Measurements from ENCODE around the gene LETM1. TPM values are rescaled to one million over a fixed set of nuclear protein-coding genes. Genes with fewer than 3 reads are reported as not detected.

The LETM1 gene
- total RNA-seq, 1 donor from 2014 or later = 60.3 TPM

DNA sequence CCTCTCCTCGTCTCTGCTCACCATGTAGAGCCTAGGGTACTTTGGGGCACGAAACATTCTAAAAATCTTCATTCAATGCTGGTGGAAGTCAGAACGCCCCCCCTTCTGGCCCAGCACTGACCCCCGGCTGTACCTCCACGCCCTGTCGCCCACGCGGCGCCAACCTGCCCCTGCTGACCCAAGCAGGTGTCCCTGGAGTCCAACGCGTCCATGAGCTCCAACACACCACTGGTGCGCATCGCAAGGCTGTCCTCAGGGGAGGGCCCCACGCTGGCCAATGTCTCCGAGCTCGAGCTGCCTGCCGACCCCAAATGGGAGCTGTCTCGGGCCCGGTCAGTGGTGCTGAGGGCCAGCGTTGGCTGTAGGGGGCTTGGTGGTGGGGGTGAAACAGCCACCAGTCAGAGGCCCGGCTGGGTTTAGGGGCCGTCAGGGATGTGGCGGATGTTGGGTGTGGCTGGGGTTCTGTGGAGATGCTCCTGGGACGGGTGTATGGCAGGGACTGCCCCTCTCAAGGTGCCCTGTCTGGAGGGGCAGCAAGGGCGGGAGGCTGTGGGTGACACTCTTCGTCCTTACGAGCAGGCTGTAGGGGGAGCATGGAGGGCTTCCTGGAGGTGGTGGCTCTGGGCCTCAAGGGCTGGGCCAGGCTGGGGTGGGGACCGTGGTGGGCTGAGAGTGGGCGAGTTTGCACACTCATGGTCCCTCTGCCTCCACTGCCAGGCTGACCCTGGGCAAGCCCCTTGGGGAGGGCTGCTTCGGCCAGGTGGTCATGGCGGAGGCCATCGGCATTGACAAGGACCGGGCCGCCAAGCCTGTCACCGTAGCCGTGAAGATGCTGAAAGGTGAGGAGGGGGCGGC, 51.1 kb downstream of the LETM1 start:
- Histone ChIP-seq H3K4me1 (ENCODE audit: insufficient read depth, low read length) (no peaks in the 10 kb centered on the region), H3K27me3 (ENCODE audit: insufficient read depth, low read length) (no peaks in the 10 kb centered on the region), H3K27ac (ENCODE audit: low read depth, low read length) (no peak overlapping the region), H3K4me3 (ENCODE audit: insufficient read depth, low read depth, low read length) (no peak overlapping the region), H2AFZ (ENCODE audit: low read depth, low read length) (no peak overlapping the region), H3K9ac (ENCODE audit: low read length) (no peak overlapping the region), H3K9me3 (ENCODE audit: insufficient read depth, low read depth, low read length) (no peaks in the 10 kb centered on the region), H3K36me3 (ENCODE audit: insufficient read depth, low read length) (no peaks in the 10 kb centered on the region), H3K79me2 (ENCODE audit: insufficient read depth, low read length) (no peaks in the 10 kb centered on the region), H3K4me2 (ENCODE audit: low read length) (no peak overlapping the region), H4K20me1 (ENCODE audit: insufficient read depth, low read length) (peaks cover 7% of the 10 kb centered on the region)
- DNase-seq (ENCODE audit: low read depth) (no peak), FAIRE-seq (no peak)
- no peaks in the 10 kb centered on the region for H3K9me3 Mint-ChIP-seq (ENCODE audit: unreplicated experiment)
- peak overlapping the region; percentile 27 for H3K4me3 Mint-ChIP-seq (ENCODE audit: unreplicated experiment)
- no peak overlapping the region for H3K27ac Mint-ChIP-seq (ENCODE audit: unreplicated experiment)
- H3K4me1 Mint-ChIP-seq (ENCODE audit: low read depth, unreplicated experiment) = no peaks in the 10 kb centered on the region
- H3K36me3 Mint-ChIP-seq (ENCODE audit: low read depth, unreplicated experiment) = no peaks in the 10 kb centered on the region
- H3K27me3 Mint-ChIP-seq (ENCODE audit: low read depth, unreplicated experiment) = peaks cover 2% of the 10 kb centered on the region
- TF ChIP-seq, protein P1, sequence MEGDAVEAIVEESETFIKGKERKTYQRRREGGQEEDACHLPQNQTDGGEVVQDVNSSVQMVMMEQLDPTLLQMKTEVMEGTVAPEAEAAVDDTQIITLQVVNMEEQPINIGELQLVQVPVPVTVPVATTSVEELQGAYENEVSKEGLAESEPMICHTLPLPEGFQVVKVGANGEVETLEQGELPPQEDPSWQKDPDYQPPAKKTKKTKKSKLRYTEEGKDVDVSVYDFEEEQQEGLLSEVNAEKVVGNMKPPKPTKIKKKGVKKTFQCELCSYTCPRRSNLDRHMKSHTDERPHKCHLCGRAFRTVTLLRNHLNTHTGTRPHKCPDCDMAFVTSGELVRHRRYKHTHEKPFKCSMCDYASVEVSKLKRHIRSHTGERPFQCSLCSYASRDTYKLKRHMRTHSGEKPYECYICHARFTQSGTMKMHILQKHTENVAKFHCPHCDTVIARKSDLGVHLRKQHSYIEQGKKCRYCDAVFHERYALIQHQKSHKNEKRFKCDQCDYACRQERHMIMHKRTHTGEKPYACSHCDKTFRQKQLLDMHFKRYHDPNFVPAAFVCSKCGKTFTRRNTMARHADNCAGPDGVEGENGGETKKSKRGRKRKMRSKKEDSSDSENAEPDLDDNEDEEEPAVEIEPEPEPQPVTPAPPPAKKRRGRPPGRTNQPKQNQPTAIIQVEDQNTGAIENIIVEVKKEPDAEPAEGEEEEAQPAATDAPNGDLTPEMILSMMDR (IDR thresholded peaks at IDR 0.05; ENCODE audit: insufficient read depth, low read depth, low read length) = no peak
- no peak for TF ChIP-seq EZH2 (IDR thresholded peaks at IDR 0.05; ENCODE audit: insufficient read depth, low read length)

DNA sequence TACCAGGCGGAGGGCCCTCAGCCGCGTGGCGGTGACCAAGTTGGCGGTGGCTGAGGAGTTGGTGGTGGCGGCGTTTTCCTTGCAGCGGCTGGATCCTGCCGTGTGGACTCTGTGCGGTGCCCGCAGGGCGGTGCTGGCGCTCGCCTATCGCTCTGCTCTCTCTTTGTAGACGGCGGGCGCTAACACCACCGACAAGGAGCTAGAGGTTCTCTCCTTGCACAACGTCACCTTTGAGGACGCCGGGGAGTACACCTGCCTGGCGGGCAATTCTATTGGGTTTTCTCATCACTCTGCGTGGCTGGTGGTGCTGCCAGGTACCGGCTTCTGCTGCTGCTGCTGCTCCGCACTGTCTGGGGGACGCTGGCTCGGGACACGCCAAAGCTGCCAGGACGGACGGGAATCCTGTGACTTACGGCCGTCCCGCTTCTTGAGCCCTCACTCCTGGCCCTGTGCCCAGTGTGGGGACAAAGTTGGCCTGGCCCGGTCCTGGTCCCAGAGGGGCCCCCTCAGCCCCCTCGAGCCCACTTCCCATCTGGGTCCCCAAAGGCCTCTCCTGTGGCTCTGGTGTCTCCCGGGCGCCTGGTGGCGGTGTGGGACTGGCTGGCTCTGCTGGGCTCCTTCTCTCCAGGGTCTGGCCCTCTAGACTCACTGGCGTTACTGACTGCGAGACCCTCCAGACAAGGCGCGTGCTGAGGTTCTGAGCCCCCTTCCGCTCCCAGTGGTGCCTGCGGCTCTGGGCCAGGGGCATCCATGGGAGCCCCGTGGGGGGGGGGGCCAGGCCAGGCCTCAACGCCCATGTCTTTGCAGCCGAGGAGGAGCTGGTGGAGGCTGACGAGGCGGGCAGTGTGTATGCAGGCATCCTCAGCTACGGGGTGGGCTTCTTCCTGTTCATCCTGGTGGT, 52.2 kb downstream of the LETM1 start:
- Mint-ChIP-seq H3K4me3 (ENCODE audit: unreplicated experiment) (no peak overlapping the region), H3K9me3 (ENCODE audit: unreplicated experiment) (no peaks in the 10 kb centered on the region), H3K27me3 (ENCODE audit: low read depth, unreplicated experiment) (peaks cover 4% of the 10 kb centered on the region), H3K4me1 (ENCODE audit: low read depth, unreplicated experiment) (no peaks in the 10 kb centered on the region), H3K27ac (ENCODE audit: unreplicated experiment) (no peak overlapping the region), H3K36me3 (ENCODE audit: low read depth, unreplicated experiment) (no peaks in the 10 kb centered on the region)
- no peak for TF ChIP-seq EZH2 (IDR thresholded peaks at IDR 0.05; ENCODE audit: insufficient read depth, low read length)
- DNase-seq (ENCODE audit: low read depth) (no peak), FAIRE-seq (no peak)
- H3K4me2 ChIP-seq (ENCODE audit: low read length) = no peak overlapping the region
- H3K9me3 ChIP-seq (ENCODE audit: insufficient read depth, low read depth, low read length) = no peaks in the 10 kb centered on the region
- no peak overlapping the region for H3K27ac ChIP-seq (ENCODE audit: low read depth, low read length)
- H3K79me2 ChIP-seq (ENCODE audit: insufficient read depth, low read length) = no peaks in the 10 kb centered on the region
- no peaks in the 10 kb centered on the region for H3K36me3 ChIP-seq (ENCODE audit: insufficient read depth, low read length)
- H3K9ac ChIP-seq (ENCODE audit: low read length) = no peak overlapping the region
- no peaks in the 10 kb centered on the region for H3K27me3 ChIP-seq (ENCODE audit: insufficient read depth, low read length)
- no peaks in the 10 kb centered on the region for H4K20me1 ChIP-seq (ENCODE audit: insufficient read depth, low read length)
- H3K4me1 ChIP-seq (ENCODE audit: insufficient read depth, low read length) = no peaks in the 10 kb centered on the region
- H2AFZ ChIP-seq (ENCODE audit: low read depth, low read length) = no peak overlapping the region
- no peak overlapping the region for H3K4me3 ChIP-seq (ENCODE audit: insufficient read depth, low read depth, low read length)

DNA sequence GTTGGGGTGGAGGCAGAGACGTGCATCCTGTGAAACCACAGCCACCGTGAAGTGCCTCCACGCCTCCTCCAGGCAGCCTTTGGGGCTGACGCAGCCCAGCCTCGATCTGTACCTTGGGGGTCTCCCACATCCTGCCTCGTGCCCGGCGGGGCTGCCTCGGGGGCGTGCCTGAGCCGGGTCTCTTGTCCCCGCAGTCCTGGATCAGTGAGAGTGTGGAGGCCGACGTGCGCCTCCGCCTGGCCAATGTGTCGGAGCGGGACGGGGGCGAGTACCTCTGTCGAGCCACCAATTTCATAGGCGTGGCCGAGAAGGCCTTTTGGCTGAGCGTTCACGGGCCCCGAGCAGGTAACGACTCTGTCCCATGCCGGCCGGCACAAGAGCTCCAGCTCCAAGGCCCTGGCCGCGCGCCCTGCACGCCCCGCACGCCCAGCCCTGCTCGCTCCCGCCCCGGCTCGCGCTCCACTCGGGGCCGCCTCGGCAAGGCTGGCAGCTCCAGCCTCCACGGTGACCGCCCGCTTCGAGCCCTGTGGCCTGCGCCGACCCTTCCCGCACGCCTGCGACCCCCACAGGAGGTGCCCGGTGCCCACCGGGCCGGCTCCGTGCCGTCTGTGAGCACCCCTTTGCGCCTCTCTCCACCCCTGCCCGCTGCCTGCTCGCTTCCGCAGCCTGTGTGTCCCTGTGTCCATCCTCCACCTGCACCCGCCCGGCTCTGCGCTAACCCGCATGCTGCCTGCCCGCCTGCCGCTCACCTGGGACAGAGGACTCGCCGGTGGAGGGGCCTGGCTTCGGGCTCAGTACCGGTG, 53.0 kb downstream of the LETM1 start:
- Histone ChIP-seq H4K20me1 (ENCODE audit: insufficient read depth, low read length) (no peaks in the 10 kb centered on the region), H3K4me1 (ENCODE audit: insufficient read depth, low read length) (no peaks in the 10 kb centered on the region), H3K9me3 (ENCODE audit: insufficient read depth, low read depth, low read length) (no peaks in the 10 kb centered on the region), H3K27ac (ENCODE audit: low read depth, low read length) (no peak overlapping the region), H3K27me3 (ENCODE audit: insufficient read depth, low read length) (no peaks in the 10 kb centered on the region), H3K36me3 (ENCODE audit: insufficient read depth, low read length) (no peaks in the 10 kb centered on the region), H3K9ac (ENCODE audit: low read length) (no peak overlapping the region), H3K4me2 (ENCODE audit: low read length) (no peak overlapping the region), H3K4me3 (ENCODE audit: insufficient read depth, low read depth, low read length) (no peak overlapping the region), H3K79me2 (ENCODE audit: insufficient read depth, low read length) (no peaks in the 10 kb centered on the region), H2AFZ (ENCODE audit: low read depth, low read length) (no peak overlapping the region)
- FAIRE-seq (no peak), DNase-seq (ENCODE audit: low read depth) (no peak)
- H3K27ac Mint-ChIP-seq (ENCODE audit: unreplicated experiment) = no peak overlapping the region
- H3K27me3 Mint-ChIP-seq (ENCODE audit: low read depth, unreplicated experiment) = peaks cover 5% of the 10 kb centered on the region
- no peaks in the 10 kb centered on the region for H3K9me3 Mint-ChIP-seq (ENCODE audit: unreplicated experiment)
- H3K36me3 Mint-ChIP-seq (ENCODE audit: low read depth, unreplicated experiment) = no peaks in the 10 kb centered on the region
- TF ChIP-seq EZH2 (IDR thresholded peaks at IDR 0.05; ENCODE audit: insufficient read depth, low read length) = no peak
- TF ChIP-seq, protein P1 (IDR thresholded peaks at IDR 0.05; ENCODE audit: insufficient read depth, low read depth, low read length) = no peak
- H3K4me1 Mint-ChIP-seq (ENCODE audit: low read depth, unreplicated experiment) = no peaks in the 10 kb centered on the region
- no peak overlapping the region for H3K4me3 Mint-ChIP-seq (ENCODE audit: unreplicated experiment)

Data from astrocyte (in vitro differentiated cells and primary cell).